ENCODE measurements around the gene CTNS.

CTNS gene

GRCh38 chr17:3659541-3660111 is 23.1 kb downstream of the CTNS start:
- no peak for DNase-seq

GRCh38 chr17:3660311-3660891 is 23.8 kb downstream of the CTNS start:
- DNase-seq: no peak

- DNase-seq: no peak
Measured at GRCh38 chr17:3663102-3664011, 26.8 kb downstream of the CTNS start.

- DNase-seq: no peak
Measured at GRCh38 chr17:3665834-3666233, 29.3 kb downstream of the CTNS start.

GRCh38 chr17:3666516-3666915 is 30.0 kb downstream of the CTNS start:
- no peak for DNase-seq

- DNase-seq: no peak
Measured at GRCh38 chr17:3667366-3668278, 31.1 kb downstream of the CTNS start.

GRCh38 chr17:3668279-3669084 is 31.9 kb downstream of the CTNS start, which contains the start of the genes EMC6 and TAX1BP3:
EMC6 (plus strand) TSS chr17:3668812; CDS start chr17:3669147, 335 bp downstream.
TAX1BP3 (minus strand) TSS chr17:3668578; CDS start chr17:3668526, 52 bp downstream.
- DNase-seq: peak; percentile 97

- DNase-seq: no peak
Measured at GRCh38 chr17:3669085-3669347, 32.5 kb downstream of the CTNS start.

- no peak for DNase-seq
Measured at GRCh38 chr17:3669548-3669947, 33.0 kb downstream of the CTNS start.

GRCh38 chr17:3672571-3672970 is 36.0 kb downstream of the CTNS start:
- no peak for DNase-seq

GRCh38 chr17:3675886-3676285 is 39.3 kb downstream of the CTNS start:
- no peak for DNase-seq

GRCh38 chr17:3678095-3678820 is 41.7 kb downstream of the CTNS start:
- DNase-seq: no peak

GRCh38 chr17:3678821-3679530 is 42.4 kb downstream of the CTNS start:
- no peak for DNase-seq

GRCh38 chr17:3679531-3680126 is 43.1 kb downstream of the CTNS start:
- no peak for DNase-seq

- DNase-seq: no peak
Measured at GRCh38 chr17:3681057-3681456, 44.5 kb downstream of the CTNS start.

GRCh38 chr17:3681565-3681964 is 45.0 kb downstream of the CTNS start:
- DNase-seq: no peak

GRCh38 chr17:3682033-3682432 is 45.5 kb downstream of the CTNS start:
- no peak for DNase-seq

GRCh38 chr17:3683054-3683511 is 46.5 kb downstream of the CTNS start:
- DNase-seq: peak; percentile 51

GRCh38 chr17:3685174-3685573 is 48.6 kb downstream of the CTNS start:
- DNase-seq: no peak

GRCh38 chr17:3688027-3688553 is 51.5 kb downstream of the CTNS start:
- no peak for DNase-seq

All from CD4-positive, alpha-beta T cell treated with Interferon gamma for 1 hour (primary cell).